Fibroblast of skin of abdomen (primary cell): ENCODE data around the gene MPRIP.
"Not testable (repeated sequence)": the region's sequence is repeated elsewhere in the genome, so short reads cannot be mapped to it uniquely, and the experiment has no call there.

Experiments
- DNase-seq: peaks from one replicate; pipeline ENCODE4 v3.0.0-alpha.2; 2013

Gene MPRIP

DNA sequence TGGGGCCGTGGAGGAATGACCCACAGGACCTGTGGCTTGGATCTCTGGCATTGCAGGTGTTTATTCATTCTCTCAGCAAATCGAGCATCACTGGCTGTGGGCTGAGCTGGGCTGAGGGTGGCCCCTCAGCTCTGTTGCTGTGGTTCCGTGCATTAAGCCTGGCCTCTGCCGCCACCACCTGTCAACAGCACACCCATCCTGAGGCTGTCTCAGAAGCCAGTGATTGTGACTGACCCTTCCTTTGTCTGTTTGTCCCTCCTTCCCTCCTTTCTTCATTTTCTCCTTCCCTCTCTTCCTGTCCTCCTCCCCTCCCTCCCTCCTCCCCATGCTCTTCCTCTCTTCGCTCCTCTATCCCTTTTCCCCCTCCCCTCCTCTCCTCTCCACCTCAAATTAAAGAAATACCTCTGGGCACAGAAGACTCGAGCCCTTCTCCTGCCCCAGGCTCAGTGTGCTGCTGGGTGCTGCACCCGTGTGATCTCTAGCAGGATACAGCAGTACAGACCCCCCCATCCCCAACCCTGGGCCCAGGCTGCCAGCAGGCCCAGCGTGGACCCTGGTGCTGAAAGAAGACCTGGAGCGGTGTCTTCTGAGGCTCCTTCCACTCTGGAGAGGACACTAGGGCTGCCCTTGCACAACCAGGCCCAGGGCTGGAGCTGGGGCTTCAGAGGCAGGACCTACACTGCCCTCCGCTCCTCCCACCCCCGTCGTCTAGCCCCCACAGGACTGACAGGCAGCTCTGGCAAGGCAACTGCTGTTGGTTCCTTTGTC is 88.0 kb downstream of the MPRIP start:
- no peak for DNase-seq

DNA sequence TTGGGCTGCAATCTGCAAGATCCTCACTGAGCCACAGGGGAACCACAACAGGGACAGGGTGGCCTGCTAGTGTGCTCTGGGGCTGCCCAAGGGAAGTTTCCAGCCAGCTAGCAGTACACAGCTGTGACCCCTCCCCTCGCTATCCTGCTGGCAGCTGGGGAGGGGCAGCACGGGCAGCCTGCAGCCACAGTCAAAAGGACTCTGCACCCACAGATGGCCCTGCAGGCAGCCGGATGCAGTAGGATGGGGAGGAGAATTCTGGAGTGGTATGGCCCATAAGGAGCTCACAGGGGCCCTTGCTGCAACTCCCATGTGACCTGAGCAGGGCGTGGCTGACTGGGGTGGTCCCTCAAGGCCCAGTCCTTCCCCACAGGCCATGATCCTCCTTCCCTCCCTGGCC is 89.6 kb downstream of the MPRIP start:
- no peak for DNase-seq

GRCh38 chr17:17132746-17133145 is 90.5 kb downstream of the MPRIP start:
- no peak for DNase-seq

GRCh38 chr17:17134051-17134956 is 92.0 kb downstream of the MPRIP start:
- DNase-seq = no peak

DNA sequence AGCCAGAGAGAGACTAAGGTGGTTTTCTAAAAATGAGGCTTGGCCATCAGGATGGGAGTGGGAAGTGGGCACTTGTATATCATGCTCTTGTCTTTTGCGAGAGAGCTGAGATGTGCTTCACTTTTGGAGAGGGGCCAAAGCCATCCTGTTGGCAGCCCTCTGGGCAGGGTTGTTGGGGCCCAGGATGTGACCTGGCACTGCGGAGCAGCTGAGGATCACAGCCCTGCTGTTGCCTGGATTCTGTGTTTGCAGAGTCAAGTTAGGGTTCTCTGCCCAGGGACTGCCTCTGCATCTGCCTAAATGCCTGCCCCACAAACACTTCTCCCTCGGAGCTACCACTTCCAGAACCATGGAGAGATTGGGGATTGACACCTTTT is 92.7 kb downstream of the MPRIP start:
- DNase-seq = no peak

DNA sequence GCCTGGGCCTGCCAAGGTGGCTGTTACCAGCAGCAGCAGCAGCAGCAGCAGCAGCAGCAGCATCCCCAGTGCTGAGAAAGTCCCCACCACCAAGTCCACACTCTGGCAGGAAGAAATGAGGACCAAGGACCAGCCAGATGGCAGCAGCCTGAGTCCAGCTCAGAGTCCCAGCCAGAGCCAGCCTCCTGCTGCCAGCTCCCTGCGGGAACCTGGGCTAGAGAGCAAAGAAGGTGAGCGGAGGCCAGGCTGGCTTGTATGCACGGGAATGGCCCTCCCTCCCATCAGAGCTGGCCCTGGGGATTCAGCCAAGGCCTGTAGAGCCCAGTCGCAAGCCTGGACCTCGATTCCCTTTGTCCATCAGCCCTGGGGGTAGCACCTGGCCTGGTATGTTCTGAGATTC is 94.0 kb downstream of the MPRIP start:
- not testable (repeated sequence) for DNase-seq

GRCh38 chr17:17137731-17138585 is 95.7 kb downstream of the MPRIP start:
- DNase-seq = no peak

DNA sequence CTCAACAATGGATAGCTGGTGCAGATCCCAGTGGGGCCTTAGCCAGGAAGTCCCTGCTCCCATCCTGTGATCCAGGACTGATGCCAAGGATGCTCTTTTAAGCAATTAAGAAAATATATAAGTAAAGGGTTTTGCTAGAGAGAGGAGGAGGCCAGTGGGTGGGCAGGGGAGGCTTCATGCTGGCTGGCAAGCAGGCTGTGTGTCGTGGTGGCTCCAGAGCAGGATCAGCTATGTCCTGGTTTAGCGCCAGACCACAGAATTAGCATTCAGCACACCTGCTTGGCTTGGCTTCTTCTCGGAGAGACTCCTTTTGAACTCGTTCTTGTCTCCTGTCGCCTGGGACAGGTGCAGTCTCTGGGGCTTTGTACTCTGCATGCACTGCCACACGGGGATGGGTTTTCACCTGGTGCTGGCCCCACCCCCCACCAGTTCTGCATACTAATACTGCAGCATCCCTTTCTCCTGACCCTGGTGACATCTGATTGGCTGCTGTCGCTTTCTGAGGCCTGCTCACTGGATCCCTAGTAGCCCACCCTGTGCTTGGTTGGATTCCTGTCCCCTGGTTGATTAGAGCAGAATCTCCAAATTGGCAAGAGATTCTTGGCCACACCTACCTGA is 97.8 kb downstream of the MPRIP start:
- DNase-seq = no peak

DNA sequence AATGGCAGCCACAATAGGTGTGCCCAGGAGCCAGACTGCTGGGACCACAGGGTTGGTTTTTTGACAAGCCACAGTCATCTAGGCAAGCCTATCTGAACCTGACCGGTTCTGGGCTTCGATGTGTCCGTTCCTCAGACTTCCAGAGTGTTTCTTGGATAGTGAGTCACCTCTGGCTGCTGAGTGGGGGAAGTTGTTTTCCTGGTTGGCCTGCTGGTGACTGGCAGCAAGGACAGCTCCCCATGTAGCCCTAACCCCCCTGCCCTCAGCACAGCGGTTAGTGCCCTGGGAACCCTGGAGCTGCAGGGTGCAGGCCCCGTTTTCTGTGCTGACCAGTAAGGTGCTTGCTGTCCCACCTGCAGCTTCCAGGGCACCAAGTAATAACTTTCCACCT is 98.3 kb downstream of the MPRIP start:
- peak; percentile 64 for DNase-seq

GRCh38 chr17:17141279-17141678 is 99.0 kb downstream of the MPRIP start:
- DNase-seq = no peak

GRCh38 chr17:17141860-17142552 is 99.7 kb downstream of the MPRIP start:
- DNase-seq = peak; percentile 29

DNA sequence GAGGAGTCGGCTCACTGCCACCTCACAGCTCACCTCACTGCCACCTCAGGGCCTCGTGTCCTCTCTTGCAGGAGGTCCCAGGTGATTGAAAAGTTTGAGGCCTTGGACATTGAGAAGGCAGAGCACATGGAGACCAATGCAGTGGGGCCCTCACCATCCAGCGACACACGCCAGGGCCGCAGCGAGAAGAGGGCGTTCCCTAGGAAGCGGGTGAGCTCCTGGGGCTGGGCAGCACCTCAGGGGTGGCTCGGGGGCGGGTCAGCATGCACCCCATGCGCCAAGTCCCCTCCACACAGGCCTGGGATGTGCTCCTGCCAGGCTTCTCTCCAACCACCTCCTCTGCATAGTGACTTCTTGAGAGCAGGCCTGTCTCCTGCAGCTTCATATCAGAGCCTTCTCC is 100.3 kb downstream of the MPRIP start:
- DNase-seq = no peak

- no peak for DNase-seq
Measured at GRCh38 chr17:17143501-17143900, 101.2 kb downstream of the MPRIP start.

GRCh38 chr17:17144061-17144460 is 101.8 kb downstream of the MPRIP start:
- DNase-seq = no peak

DNA sequence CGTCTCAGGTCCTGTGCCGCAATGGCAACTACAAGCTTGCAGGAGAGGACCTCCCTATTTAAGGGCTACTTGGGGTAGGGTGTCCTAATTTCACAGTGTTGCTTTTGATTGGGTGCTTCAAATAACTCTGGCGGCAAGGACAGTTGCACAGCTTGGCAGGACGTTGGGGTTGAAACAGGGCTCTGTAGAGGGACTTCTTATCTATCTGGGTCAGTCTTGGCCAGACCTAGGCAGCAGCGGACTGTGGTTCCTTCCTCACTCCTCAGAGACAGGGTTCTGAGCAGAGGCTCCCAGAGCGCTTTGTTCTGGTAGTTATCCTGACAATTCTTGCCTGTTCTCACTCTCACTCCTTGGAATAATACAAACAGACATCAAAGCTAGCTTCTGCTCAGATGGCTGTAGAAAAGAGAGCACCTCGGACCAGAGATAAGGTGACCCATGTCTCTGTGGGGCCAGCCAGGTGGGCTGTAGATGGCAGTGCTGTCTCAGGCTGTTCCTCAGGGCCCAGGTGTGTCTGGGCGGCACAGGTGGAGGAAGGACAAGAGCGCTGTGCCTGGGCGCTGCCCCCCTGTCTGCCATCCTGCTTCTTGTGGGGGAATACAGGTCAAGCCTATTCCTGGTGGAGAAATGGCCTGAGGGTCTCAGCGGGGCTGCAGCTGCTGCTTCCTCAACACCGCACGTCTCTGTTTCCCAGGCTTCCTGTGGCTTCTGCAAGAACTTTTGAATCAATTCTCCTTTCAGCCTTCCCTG is 102.8 kb downstream of the MPRIP start:
- no peak for DNase-seq

DNA sequence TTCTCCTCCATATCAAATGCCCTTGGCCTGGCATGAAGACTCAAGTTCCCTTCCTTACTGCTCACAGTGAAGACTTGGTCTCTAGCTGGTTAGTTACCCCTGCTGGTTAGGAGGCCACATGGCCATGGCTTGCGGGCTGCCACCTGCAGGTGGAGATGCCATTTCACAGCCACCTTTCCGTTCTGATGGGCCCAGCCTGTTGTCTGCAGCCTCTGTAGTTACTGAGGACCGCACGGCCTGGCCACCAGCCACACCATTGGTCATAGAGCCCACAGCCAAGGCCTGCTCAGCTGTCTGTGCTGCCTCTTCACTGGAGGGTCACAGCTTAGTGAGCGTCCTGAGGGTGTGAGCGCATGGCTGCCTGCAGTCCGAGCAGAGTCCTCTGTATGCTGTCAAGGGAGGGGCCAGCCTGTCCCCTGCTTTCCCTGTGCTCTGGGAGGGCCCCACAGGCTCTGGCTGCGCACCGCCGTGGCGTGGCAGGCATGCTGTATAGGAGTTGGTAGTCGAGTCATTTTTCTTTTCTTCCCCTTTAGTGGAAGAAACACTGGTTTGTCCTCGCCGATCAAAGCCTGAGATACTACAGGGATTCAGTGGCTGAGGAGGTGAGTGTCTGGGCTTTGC is 104.6 kb downstream of the MPRIP start:
- no peak for DNase-seq

DNA sequence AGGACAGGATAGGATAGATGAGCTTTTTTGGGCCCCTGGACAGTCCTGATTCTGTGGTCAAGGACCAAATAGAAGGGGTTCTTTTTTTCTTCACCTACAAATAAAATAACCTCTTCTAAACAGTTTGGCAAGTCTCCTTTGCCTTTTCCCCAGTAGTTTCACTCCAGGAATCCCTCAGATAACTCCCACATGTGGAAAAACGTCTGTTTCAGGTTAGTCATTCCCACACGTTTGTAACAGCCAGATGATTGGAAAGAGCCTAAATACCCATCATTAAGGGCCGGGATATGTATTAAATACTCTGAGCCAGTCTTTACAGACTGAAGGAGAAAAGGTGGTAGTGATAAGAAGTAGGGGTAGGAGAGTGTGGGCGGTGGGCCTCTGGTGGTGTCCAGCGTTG is 105.6 kb downstream of the MPRIP start:
- DNase-seq = peak; percentile 45

- DNase-seq = no peak
Measured at GRCh38 chr17:17149520-17150447, 107.5 kb downstream of the MPRIP start.

DNA sequence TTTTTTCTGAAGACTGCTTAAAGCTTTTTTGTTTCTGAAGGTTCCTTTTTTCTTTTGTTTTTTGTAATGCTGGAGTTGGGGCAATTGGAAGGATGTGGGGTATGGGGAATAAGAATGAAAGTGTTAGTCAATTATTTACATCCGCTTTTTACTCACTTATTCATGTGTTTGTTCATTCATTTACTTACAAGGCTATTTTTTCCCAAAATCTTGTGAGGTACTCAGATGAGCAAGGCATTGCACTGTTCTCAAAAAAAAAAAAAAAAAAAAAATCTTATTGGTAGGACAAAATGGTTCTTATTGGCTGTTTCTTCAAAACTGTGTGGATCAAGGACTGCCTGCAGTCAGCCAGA is 108.2 kb downstream of the MPRIP start:
- DNase-seq = no peak

DNA sequence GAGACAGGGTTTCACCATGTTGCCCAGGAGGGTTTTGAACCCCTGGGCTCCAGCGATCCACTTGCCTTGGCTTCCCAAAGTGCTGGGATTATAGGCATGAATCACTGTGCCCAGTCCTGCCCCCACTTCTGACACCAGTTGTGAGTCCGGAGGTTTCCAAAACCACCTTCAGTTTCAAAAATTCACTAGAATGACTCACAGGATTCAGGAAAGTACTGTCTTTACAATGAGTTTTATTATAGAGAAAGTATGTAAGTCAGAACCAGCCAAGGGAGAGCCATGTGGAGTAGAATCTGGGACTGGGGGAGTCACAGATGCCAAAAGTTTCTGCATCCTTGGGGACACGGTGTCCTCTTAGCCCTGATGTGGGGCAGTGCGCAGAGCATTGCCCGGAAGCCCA is 108.8 kb downstream of the MPRIP start:
- peak; percentile 84 for DNase-seq
